Psoas muscle (tissue), 8 donors: ENCODE results near the gene FAIM2. TPM values are rescaled to one million over a fixed set of nuclear protein-coding genes. Genes with fewer than 3 reads are reported as not detected.

ENCODE experiments used
- ATAC-seq, 4 donors: fragments of 200-7000 bp; cut with Tn5 transposase; one replicate each; pipeline ENCODE4 v1.9.1; 2020; ENCODE audit warnings: moderate library complexity in 3 of 4, mild to moderate bottlenecking in 2 of 4
- DNase-seq, 2 donors: peaks; one replicate each; pipeline ENCODE4 v3.0.0-alpha.2; 2020
- H3K27ac ChIP-seq: fragments of 200-600 bp; one replicate; pipeline ENCODE4 v1.8.0; 2022
- H3K27me3 ChIP-seq, 3 donors: fragments of 200-600 bp in 1 of 3; one replicate each; pipeline versions ENCODE4 v1.6.1 to v1.8.0; 2013 to 2022; ENCODE audit warnings: low read length in 2 of 3, mild to moderate bottlenecking in 2 of 3, moderate library complexity in 1 of 3; ENCODE audit not compliant: insufficient read depth in 3 of 3
- H3K36me3 ChIP-seq, 2 donors: fragments of 200-600 bp in 1 of 2; one replicate each; pipeline versions ENCODE4 v1.6.1 to v1.8.0; 2013 to 2022; ENCODE audit warnings: low read depth in 1 of 2, mild to moderate bottlenecking in 1 of 2, moderate library complexity in 1 of 2; ENCODE audit not compliant: insufficient read depth in 1 of 2
- H3K4me1 ChIP-seq: fragments of 200-600 bp; one replicate; pipeline ENCODE4 v1.8.0; 2022
- H3K4me3 ChIP-seq: fragments of 200-600 bp; one replicate; pipeline ENCODE4 v1.8.0; 2022; ENCODE audit warnings: mild to moderate bottlenecking
- H3K9me3 ChIP-seq: fragments of 200-600 bp; one replicate; pipeline ENCODE4 v1.8.0; 2022
- WGBS, 3 donors: extraction: QIAGEN DNeasy Blood & Tissue Kit; methylation state at CpG; one replicate each; pipeline versions ENCODE4 v1.1.6 to v1.1.7; 2013; 5-methylcytosine and 5-hydroxymethylcytosine counted together
- intact Hi-C, 2 donors: fragments of 100-400 bp; cut with DNase I; formaldehyde crosslinking; loops; one replicate each; pipeline versions ENCODE4 v1.11.0 to v1.14.2; 2022
- long read RNA-seq, 2 donors: library from polyadenylated mRNA; unstranded; transcript quantifications; one replicate each; pipeline ENCODE4 v2.0.0, GENCODE V29; 2021
- polyA plus RNA-seq, 3 donors: library from polyadenylated mRNA; stranded (reverse); fragments of 200-250 nt; gene quantifications; one replicate each; pipeline ENCODE4 v1.2.3, GENCODE V29; 2013
- total RNA-seq, 4 donors: library from RNA; stranded (reverse); fragmentation: NEBNext Ultra II Directional in 2 of 4; extraction: Animal tissue kit (Norgen Biotek cat#: 25700) in 2 of 4; gene quantifications; one replicate each; pipeline versions ENCODE4 v1.2.1 to v1.2.4, GENCODE V29; 2021 to 2023
- TF ChIP-seq, protein P1 (sequence below): fragments of 200-600 bp; IDR thresholded peaks from one replicate; pipeline ENCODE4 v1.8.0; 2022; ENCODE audit warnings: antibody characterized with exemption
- donor health status: healthy with polysubstance abuse.
- donor health status: DM: no; HTN: no; CAD: no; lungs with moderate emphysema.
- donor health status: Bipolar disorder and iron deficiency.
- donor health status: healthy.
- donor health status: DM: yes; HTN: yes; CAD: no.
- donor health status: DM: no; HTN: no; CAD: no.
- donor health status: DM: no; HTN: no; CAD: no.
- donor health status: DM: yes; HTN: yes; CAD: no.

Gene FAIM2
- 1 to 10 TPM in 1 of 4 donors, under 1 TPM in 2, not detected in 1; 0.22 to 1.1 (median 0.58) TPM for total RNA-seq
- under 1 TPM in 2 of 3 donors, not detected in 1; 0.57 to 0.70 TPM for polyA plus RNA-seq
- long read RNA-seq, donor 1, result 0 reads
- long read RNA-seq, donor 2, result 0 reads

DNA sequence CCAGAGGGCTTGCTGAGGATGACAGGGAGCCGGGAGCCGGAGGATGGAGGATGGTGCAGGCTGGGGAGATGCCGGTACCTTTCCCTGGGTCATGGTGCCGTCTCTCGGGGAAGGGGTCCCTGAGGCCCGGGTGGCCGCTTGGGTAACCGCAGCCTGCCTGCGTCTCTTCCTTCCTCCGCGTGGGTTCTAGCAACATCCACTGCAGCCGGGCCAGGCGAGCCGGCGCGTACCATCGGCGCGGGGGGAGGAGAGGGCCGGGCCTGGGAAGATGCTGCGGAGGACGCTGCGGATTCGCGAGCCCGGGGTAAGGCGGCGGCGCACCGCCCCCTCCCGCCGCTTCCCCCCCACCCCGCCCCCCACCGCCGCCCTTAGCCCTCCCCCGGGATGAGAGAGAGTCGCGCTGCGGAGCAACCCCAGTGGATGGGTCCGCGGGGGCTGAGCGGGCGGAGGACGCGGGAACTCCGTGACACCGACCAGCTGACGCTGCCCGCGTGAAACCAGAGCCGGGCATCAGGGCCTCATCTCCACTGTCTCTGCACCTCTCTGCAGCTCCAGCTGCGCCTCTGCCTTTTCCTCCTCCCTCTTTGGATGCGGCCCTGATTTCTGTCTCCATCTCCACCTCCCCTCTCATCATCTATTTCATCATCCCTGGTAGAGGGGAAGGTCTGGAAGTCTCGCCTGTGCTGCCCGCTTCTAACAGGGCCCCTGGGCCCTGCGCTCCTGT lies at the start of gene FAIM2:
FAIM2 (minus strand) TSS at position 201 of the 724 bp plus-strand sequence; CDS start at position 93, 108 bp downstream.
- intact Hi-C loops, result no loop called here
- peaks cover 0 to 31% (median 8%) of the 10 kb centered on the region in 3 donors for H3K27me3 ChIP-seq
- H3K4me3 ChIP-seq, result peak within 1 kb of the TSS; percentile 35
- H3K36me3 ChIP-seq, result no peaks in the 10 kb centered on the region
- DNase-seq, result peak; percentile 68 to 71
- ATAC-seq, result peak; percentile 39 to 63 (median 57)
- TF ChIP-seq, protein P1, sequence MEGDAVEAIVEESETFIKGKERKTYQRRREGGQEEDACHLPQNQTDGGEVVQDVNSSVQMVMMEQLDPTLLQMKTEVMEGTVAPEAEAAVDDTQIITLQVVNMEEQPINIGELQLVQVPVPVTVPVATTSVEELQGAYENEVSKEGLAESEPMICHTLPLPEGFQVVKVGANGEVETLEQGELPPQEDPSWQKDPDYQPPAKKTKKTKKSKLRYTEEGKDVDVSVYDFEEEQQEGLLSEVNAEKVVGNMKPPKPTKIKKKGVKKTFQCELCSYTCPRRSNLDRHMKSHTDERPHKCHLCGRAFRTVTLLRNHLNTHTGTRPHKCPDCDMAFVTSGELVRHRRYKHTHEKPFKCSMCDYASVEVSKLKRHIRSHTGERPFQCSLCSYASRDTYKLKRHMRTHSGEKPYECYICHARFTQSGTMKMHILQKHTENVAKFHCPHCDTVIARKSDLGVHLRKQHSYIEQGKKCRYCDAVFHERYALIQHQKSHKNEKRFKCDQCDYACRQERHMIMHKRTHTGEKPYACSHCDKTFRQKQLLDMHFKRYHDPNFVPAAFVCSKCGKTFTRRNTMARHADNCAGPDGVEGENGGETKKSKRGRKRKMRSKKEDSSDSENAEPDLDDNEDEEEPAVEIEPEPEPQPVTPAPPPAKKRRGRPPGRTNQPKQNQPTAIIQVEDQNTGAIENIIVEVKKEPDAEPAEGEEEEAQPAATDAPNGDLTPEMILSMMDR, result no peak
- no peaks in the 10 kb centered on the region for H3K9me3 ChIP-seq
- no peak within 1 kb of the TSS for H3K27ac ChIP-seq
- no peaks in the 10 kb centered on the region for H3K4me1 ChIP-seq
- WGBS, 3 donors, result 5 to 11% (median 9%) methylated on average over 27 to 56 of the region's 56 CpGs

DNA sequence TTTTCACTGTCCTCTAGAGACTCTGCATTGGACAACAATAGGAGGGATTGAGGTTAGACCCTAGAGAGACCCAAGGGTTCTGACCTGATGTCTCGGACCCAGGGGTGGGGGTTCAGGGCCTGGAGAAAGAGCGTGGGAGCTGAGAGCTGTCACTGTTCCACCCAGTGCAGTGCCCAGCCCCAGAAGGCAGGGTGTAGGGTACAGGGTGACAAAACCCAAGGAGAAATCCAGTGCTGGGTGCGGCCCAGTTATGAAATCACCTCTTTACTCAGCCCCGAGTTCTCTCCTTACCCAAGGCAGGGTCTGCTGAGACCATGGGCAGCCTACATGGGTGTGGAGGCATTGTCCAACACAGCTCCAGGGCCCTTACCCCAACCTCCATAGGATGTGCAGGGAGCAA lies 49.5 kb upstream of the FAIM2 start:
- TF ChIP-seq, protein P1, result no peak
- peaks cover 0 to 30% (median 13%) of the 10 kb centered on the region in 3 donors for H3K27me3 ChIP-seq
- 91 to 98% (median 93%) methylated on average over 4 of the region's 4 CpGs for WGBS, 3 donors
- no peak overlapping the region for H3K4me3 ChIP-seq
- H3K4me1 ChIP-seq, result no peaks in the 10 kb centered on the region
- H3K36me3 ChIP-seq, result no peaks in the 10 kb centered on the region
- H3K27ac ChIP-seq, result no peak overlapping the region
- ATAC-seq (no peak), DNase-seq (no peak)
- no peaks in the 10 kb centered on the region for H3K9me3 ChIP-seq
- intact Hi-C loops, result no loop called here

DNA sequence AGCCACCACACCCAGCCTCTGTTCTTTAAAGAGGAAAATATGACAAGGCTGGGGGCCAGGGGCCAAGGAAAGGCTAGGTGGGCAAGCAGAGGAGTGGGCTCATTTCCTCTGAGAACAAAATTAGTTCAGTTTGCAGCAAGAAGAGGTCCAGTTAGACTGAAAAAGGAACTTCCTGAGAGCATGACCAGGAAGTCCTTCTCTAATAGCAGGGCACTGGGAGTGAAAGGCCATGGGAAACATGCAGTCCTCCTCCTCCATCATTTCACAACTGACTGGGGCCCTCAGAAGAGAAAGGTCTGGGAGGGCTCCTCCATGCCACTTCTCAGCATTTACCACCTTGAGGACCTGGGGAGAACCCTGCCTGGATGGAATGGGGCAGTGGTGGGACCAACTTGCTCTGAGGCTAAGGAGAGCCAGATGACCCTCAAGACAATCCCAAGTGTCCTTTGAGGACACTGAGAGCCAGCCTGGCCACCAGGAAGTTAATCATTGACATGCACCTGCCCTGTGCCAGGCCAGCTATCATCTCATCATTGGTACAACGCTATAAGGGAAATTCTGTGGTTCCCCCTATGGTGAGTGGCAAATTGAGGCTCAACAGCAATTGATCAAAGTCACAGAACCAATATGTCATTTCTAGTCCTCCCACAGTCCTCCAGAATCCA lies 48.8 kb upstream of the FAIM2 start:
- Histone ChIP-seq H3K27ac (no peak overlapping the region), H3K36me3 (no peaks in the 10 kb centered on the region), H3K4me1 (no peaks in the 10 kb centered on the region), H3K9me3 (no peaks in the 10 kb centered on the region), H3K27me3 (peaks cover 0 to 25% (median 13%) of the 10 kb centered on the region in 3 donors), H3K4me3 (no peak overlapping the region)
- DNase-seq, result no peak
- 80 to 100% (median 89%) methylated on average over 1 of the region's 1 CpG for WGBS, 3 donors
- intact Hi-C loops, result no loop called here
- ATAC-seq, result no peak
- TF ChIP-seq, protein P1, result no peak

DNA sequence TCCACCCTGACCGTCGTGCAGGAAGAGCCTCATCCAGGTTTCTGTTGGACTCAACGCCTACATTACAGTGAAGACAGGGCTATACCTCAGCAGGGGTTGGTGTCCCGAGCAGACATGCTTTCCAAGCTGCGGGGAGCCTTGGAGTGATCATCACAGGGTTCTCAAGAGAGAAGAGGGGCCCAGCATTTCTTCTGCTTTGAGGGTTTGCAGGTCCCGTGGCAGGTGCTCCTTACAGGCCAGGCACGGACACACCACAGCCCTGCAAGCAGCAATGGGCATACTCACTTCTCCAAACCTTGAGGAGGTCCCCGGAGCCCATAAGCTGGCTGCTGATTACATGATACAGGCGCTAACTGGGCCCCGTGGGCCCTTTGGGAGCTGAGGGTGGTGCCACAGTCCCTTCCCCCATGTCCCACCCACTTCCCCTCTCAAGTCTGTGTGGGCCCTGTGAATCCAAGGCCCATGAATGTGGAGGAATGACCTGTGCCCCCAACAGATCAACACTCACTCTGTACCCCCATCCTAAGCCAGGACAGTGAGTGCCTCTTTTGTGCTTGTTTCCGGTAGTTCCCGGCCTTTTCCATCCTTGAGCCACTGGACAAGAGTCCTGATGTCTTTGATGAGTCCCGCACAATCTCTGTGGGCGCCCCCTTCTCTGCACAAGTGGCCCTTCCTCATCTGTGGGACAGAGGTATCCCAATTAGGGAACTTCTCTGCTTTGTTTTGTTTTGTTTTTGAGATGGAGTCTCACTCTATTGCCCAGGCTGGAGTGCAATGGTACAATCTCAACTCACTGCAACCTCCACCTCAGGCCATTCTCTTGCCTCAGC lies 47.9 kb upstream of the FAIM2 start:
- intact Hi-C loops, result no loop called here
- Histone ChIP-seq H3K27me3 (peaks cover 0 to 19% (median 13%) of the 10 kb centered on the region in 3 donors), H3K9me3 (no peaks in the 10 kb centered on the region), H3K27ac (no peak overlapping the region), H3K36me3 (no peaks in the 10 kb centered on the region), H3K4me1 (no peaks in the 10 kb centered on the region), H3K4me3 (no peak overlapping the region)
- no peak for ATAC-seq
- TF ChIP-seq, protein P1, result no peak
- DNase-seq, result no peak
- 81 to 86% (median 84%) methylated on average over 14 of the region's 14 CpGs for WGBS, 3 donors
